Measurements from ENCODE around the gene RBM18. TPM values are rescaled to one million over a fixed set of nuclear protein-coding genes. Genes with fewer than 3 reads are reported as not detected.

The RBM18 gene
- total RNA-seq, 1 donor from 2014 or later = 17.5 TPM

DNA sequence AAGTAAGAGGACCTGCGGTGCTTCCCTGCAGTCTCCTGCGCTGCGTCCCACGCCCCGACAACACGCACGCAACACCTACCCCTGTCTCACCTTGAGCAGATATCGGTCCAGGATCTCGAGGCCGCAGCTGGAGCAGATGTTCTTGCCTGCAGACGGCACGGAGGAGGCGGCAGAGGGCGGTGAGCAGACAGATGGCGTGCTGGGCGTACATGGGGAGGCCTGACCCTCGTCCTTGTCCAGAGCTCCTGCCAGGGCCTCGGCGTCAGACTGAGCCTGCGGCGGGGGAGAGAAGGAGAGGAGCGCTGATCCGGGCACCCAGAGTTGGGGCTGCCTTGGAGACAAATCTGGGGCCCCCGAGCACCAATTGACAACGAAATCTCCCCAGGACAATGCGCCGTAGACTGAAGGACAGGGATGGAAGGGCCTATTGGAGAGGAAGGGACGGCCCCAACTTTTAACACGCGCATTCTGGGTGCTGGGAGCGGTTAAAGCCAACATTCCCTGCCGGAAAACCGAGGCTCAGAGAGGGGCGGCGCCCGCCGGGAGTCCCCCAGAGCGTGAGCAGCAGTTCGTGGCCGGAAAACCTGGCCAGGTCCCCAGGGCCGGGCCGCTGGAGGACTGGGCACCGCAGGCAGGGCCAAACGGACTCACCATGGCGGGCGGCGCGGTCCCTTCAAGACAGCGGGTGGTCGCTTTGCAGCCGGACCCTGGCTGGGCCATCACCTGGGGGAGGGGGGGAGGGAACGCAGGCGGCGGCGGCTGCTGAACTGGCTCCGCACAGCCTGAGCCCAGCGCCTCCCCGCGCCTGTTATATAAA is 37.7 kb downstream of the RBM18 start:
- Histone ChIP-seq H3K4me1 (peaks cover 13% of the 10 kb centered on the region), H3K27me3 (peaks cover 72% of the 10 kb centered on the region), H3K4me3 (peak overlapping the region; percentile 45), H3K36me3 (no peaks in the 10 kb centered on the region), H3K27ac (no peak overlapping the region), H3K9me3 (no peaks in the 10 kb centered on the region)
- intact Hi-C loops (cut with DNase I) = no loop called here
- TF ChIP-seq, protein P1, sequence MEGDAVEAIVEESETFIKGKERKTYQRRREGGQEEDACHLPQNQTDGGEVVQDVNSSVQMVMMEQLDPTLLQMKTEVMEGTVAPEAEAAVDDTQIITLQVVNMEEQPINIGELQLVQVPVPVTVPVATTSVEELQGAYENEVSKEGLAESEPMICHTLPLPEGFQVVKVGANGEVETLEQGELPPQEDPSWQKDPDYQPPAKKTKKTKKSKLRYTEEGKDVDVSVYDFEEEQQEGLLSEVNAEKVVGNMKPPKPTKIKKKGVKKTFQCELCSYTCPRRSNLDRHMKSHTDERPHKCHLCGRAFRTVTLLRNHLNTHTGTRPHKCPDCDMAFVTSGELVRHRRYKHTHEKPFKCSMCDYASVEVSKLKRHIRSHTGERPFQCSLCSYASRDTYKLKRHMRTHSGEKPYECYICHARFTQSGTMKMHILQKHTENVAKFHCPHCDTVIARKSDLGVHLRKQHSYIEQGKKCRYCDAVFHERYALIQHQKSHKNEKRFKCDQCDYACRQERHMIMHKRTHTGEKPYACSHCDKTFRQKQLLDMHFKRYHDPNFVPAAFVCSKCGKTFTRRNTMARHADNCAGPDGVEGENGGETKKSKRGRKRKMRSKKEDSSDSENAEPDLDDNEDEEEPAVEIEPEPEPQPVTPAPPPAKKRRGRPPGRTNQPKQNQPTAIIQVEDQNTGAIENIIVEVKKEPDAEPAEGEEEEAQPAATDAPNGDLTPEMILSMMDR (IDR thresholded peaks at IDR 0.05) = no peak
- DNase-seq (no peak), ATAC-seq (no peak)

- no peak overlapping the region for H3K4me3 ChIP-seq
- DNase-seq = no peak
- H3K36me3 ChIP-seq = no peaks in the 10 kb centered on the region
- ATAC-seq = no peak
- TF ChIP-seq, protein P1 (IDR thresholded peaks at IDR 0.05) = no peak
- no peaks in the 10 kb centered on the region for H3K9me3 ChIP-seq
- no peak overlapping the region for H3K27ac ChIP-seq
- H3K27me3 ChIP-seq = peaks cover 79% of the 10 kb centered on the region
- intact Hi-C loops (cut with DNase I) = no loop called here
- H3K4me1 ChIP-seq = peaks cover 13% of the 10 kb centered on the region
Measured at GRCh38 chr9:122226142-122226757, 38.4 kb downstream of the RBM18 start.

- intact Hi-C loops (cut with DNase I) = no loop called here
- TF ChIP-seq, protein P1 (IDR thresholded peaks at IDR 0.05) = no peak
- Histone ChIP-seq H3K4me3 (no peak overlapping the region), H3K27me3 (peaks cover 87% of the 10 kb centered on the region), H3K27ac (no peak overlapping the region), H3K4me1 (peaks cover 13% of the 10 kb centered on the region), H3K36me3 (no peaks in the 10 kb centered on the region), H3K9me3 (no peaks in the 10 kb centered on the region)
- DNase-seq (no peak), ATAC-seq (no peak)
Measured at GRCh38 chr9:122225312-122226141, 39.1 kb downstream of the RBM18 start.

DNA sequence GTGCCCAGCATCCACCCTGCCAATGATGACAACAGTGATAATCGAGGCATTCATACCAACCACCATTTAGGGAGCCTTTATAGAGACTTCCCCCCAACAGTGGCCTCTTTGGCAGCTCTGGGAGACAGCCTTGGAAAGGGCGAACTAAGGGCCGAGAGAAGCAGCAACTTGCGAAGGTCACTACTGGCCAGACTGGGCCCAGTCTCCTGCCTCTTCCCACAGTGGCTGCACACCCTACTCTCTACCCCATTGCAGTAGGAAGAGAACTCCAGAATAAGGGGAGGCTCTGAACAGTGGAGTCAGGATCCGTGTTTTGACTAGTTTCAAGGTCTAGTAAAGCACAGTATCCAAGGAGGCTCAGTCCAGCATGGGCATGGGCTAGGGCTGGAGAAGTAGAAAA is 41.2 kb downstream of the RBM18 start:
- no peak overlapping the region for H3K27ac ChIP-seq
- H3K27me3 ChIP-seq = peaks cover 90% of the 10 kb centered on the region
- no peaks in the 10 kb centered on the region for H3K36me3 ChIP-seq
- no peaks in the 10 kb centered on the region for H3K9me3 ChIP-seq
- intact Hi-C loops (cut with DNase I) = no loop called here
- ATAC-seq = no peak
- no peak for DNase-seq
- H3K4me3 ChIP-seq = no peak overlapping the region
- TF ChIP-seq, protein P1 (IDR thresholded peaks at IDR 0.05) = no peak
- peaks cover 27% of the 10 kb centered on the region for H3K4me1 ChIP-seq

DNA sequence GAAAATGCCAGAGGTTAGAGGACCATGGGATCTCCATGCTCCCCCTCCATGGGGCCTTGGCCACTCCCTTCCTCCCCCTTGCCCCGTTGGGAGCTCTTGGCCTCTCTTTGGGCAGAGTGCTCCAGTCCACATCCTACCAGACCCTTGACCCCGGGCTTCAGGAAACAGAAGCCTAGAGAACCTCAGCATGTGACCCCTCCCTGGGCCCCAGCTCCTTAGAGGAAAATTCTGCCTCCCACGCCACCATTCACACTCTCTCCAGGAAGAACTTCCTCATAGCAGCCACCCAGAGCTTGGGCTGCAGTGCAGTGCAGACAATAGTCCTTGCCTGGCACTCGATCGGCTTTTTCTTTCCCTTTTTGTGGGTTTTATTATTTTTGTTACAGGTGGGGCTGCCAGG is 41.8 kb downstream of the RBM18 start:
- H3K4me1 ChIP-seq = peaks cover 22% of the 10 kb centered on the region
- DNase-seq = no peak
- no peaks in the 10 kb centered on the region for H3K36me3 ChIP-seq
- intact Hi-C loops (cut with DNase I) = no loop called here
- H3K27ac ChIP-seq = no peak overlapping the region
- no peaks in the 10 kb centered on the region for H3K9me3 ChIP-seq
- H3K27me3 ChIP-seq = peaks cover 90% of the 10 kb centered on the region
- no peak overlapping the region for H3K4me3 ChIP-seq
- TF ChIP-seq, protein P1 (IDR thresholded peaks at IDR 0.05) = no peak
- peak; percentile 15 for ATAC-seq

Measured in upper lobe of right lung (tissue), 1 donor.